GM12878 (cell line): Measurements from ENCODE around the gene TARM1. TPM values are rescaled to one million over a fixed set of nuclear protein-coding genes. Genes with fewer than 3 reads are reported as not detected.
"Not testable (repeated sequence)": the region's sequence is repeated elsewhere in the genome, so short reads cannot be mapped to it uniquely, and the experiment has no call there.

Experiments
- ATAC-seq: fragments of 200-7000 bp; cut with Tn5 transposase; 3 replicates; pipeline ENCODE4 v1.9.1; 2020; ENCODE audit warnings: mild to moderate bottlenecking, moderate library complexity
- BruUV-seq: library from RNA; stranded (reverse); fragments of 400-500 nt; replicated peaks from 2 replicates; lab custom pipeline; 2021; lab: Mats Ljungman, UMichigan
- CTCF ChIA-PET: fragments of 300-600 bp; sonication (Branson Sonifier 250); formaldehyde crosslinking; extraction: SDS; loops from one replicate; lab custom pipeline; 2021; ENCODE audit warnings: inconsistent platforms; lab: Yijun Ruan, JAX
- POLR2A ChIA-PET: fragments of 350-600 bp; formaldehyde crosslinking; extraction: SDS; loops from one replicate; lab custom pipeline; 2021; ENCODE audit warnings: inconsistent platforms; lab: Charles Lee
- RAD21 ChIA-PET: fragments of 300-600 bp; sonication (Branson Sonifier 250); formaldehyde crosslinking; loops from one replicate; lab custom pipeline; 2023; ENCODE audit warnings: antibody characterized with exemption; ENCODE audit not compliant: unreplicated experiment; lab: Charles Lee
- SMC1A ChIA-PET: fragments of 300-600 bp; sonication (Branson Sonifier 250); formaldehyde crosslinking; loops from one replicate; lab custom pipeline; 2023; ENCODE audit not compliant: unreplicated experiment, uncharacterized antibody; lab: Charles Lee
- DNase-seq: peaks from one replicate; pipeline ENCODE4 v3.0.0-alpha.2; 2011; ENCODE audit warnings: low read depth, low spot score
- FAIRE-seq: peaks from 3 replicates; lab custom pipeline; 2011; peaks lifted over from hg19 to GRCh38; lab: Jason Lieb, UNC
- H2AFZ ChIP-seq: 2 replicates; pipeline ENCODE4 v1.6.0; 2011; ENCODE audit warnings: low read depth, low read length, control low read depth; ENCODE audit not compliant: control insufficient read depth
- H3K27ac ChIP-seq: 2 replicates; pipeline ENCODE4 v1.5.1; 2011; ENCODE audit warnings: control low read depth; ENCODE audit not compliant: control insufficient read depth, insufficient read depth
- H3K27me3 ChIP-seq, 2 experiments: replicated peaks in 1 of 2; 2 replicates each; pipeline versions ENCODE4 v1.6.0 to v1.6.1; 2011; ENCODE audit warnings: low read length in 1 of 2; ENCODE audit not compliant: control insufficient read depth in 2 of 2, insufficient read depth in 2 of 2
- H3K36me3 ChIP-seq, 2 experiments: 2 replicates each; pipeline ENCODE4 v1.5.1; 2011; ENCODE audit warnings: low read length in 1 of 2; ENCODE audit not compliant: control insufficient read depth in 2 of 2, insufficient read depth in 2 of 2
- H3K4me1 ChIP-seq: 2 replicates; pipeline ENCODE4 v1.6.1; 2011; ENCODE audit warnings: mild to moderate bottlenecking, low read length, moderate library complexity, mixed read lengths; ENCODE audit not compliant: control insufficient read depth, insufficient read depth
- H3K4me2 ChIP-seq: 2 replicates; pipeline ENCODE4 v1.6.0; 2011; ENCODE audit warnings: control low read depth; ENCODE audit not compliant: control insufficient read depth, insufficient read depth
- H3K4me3 ChIP-seq: fragments of 200-600 bp; sonication (generic); 2 replicates; pipeline ENCODE4 v1.5.1; 2016
- H3K79me2 ChIP-seq: 2 replicates; pipeline ENCODE4 v1.6.0; 2011; ENCODE audit warnings: low read length; ENCODE audit not compliant: control insufficient read depth, insufficient read depth
- H3K9ac ChIP-seq: 2 replicates; pipeline ENCODE4 v1.8.0; 2011; ENCODE audit warnings: low read length, control low read depth, mixed read lengths; ENCODE audit not compliant: control insufficient read depth, insufficient read depth
- H3K9me3 ChIP-seq: replicated peaks from 3 replicates; pipeline ENCODE4 v1.5.1; 2011; ENCODE audit warnings: mild to moderate bottlenecking, low read length; ENCODE audit not compliant: control insufficient read depth, insufficient read depth
- H4K20me1 ChIP-seq: 2 replicates; pipeline ENCODE4 v1.6.0; 2011; ENCODE audit not compliant: control insufficient read depth, insufficient read depth
- EGR1 ChIP-seq, 2 experiments: IDR thresholded peaks; 1 replicate in 1 of 2; 2 replicates in 1 of 2; pipeline ENCODE4 v1.6.1; 2011 to 2012; ENCODE audit warnings: low read depth in 2 of 2, low read length in 2 of 2, borderline replicate concordance in 1 of 2, mild to moderate bottlenecking in 1 of 2, moderate library complexity in 1 of 2
- GABPA ChIP-seq: IDR thresholded peaks from 2 replicates; pipeline ENCODE4 v1.6.1; 2014; ENCODE audit warnings: antibody characterized with exemption, low read depth, mild to moderate bottlenecking, inconsistent platforms
- IKZF2 ChIP-seq, 2 experiments: fragments of 450-650 bp; IDR thresholded peaks; 2 replicates each; pipeline ENCODE4 v1.6.1; 2017; ENCODE audit warnings: mild to moderate bottlenecking in 2 of 2, moderate library complexity in 2 of 2
- JUND ChIP-seq: IDR thresholded peaks from 2 replicates; pipeline ENCODE4 v1.6.1; 2012; ENCODE audit warnings: low read depth, mild to moderate bottlenecking, low read length, improper control_type of control experiment, moderate library complexity
- WGBS: methylation state at CpG from one replicate; pipeline ENCODE4 v1.1.6; 2016; ENCODE audit warnings: low lambda C conversion rate; ENCODE audit not compliant: insufficient replicate concordance, insufficient coverage; ENCODE audit errors: missing lambda C conversion rate; 5-methylcytosine and 5-hydroxymethylcytosine counted together
- in situ Hi-C: fragments of 300-500 bp; cut with MboI; formaldehyde crosslinking; loops from 9 replicates; pipeline ENCODE4 v1.14.3; 2018; ENCODE audit warnings: mixed read lengths
- intact Hi-C: fragments of 100-400 bp; cut with micrococcal nuclease; formaldehyde crosslinking; loops from one replicate; pipeline ENCODE4 v1.14.2; 2022; ENCODE audit not compliant: unreplicated experiment
- polyA plus RNA-seq, 11 experiments: library from polyadenylated mRNA; depleted of rRNA in 4 of 11; unstranded in 6 of 11; stranded (reverse) in 5 of 11; fragments of >200 nt; fragmentation: Nextera tagmentation in 4 of 11; fragmentation: Illumina TruSeq in 1 of 11; extraction: Ambion mirVana in 4 of 11; extraction: Trizol in 1 of 11; gene quantifications; 1 replicate in 1 of 11; 2 replicates in 10 of 11; pipeline versions ENCODE4 v1.2.1 to v1.2.3, GENCODE V29; 2011 to 2016; ENCODE audit warnings: inconsistent platforms in 2 of 11, missing spikeins in 2 of 11, low read depth in 1 of 11
- total RNA-seq, 4 experiments: library from RNA; depleted of rRNA in 3 of 4; stranded (reverse); fragments of >200 nt in 3 of 4; fragmentation: Illumina TruSeq in 1 of 4; extraction: Trizol in 1 of 4; gene quantifications; 2 replicates each; pipeline versions ENCODE4 v1.2.1 to v1.2.3, GENCODE V29; 2013 to 2021
- TF ChIP-seq, protein P1 (sequence below): fragments of 450-650 bp; IDR thresholded peaks from 2 replicates; pipeline ENCODE4 v1.6.1; 2017; ENCODE audit warnings: mild to moderate bottlenecking, moderate library complexity

Gene TARM1
- total and polyA plus RNA-seq, 10 of the 15 experiments (the other 5 are each of a cell fraction or from before 2014, with no cell fraction given): not detected

DNA sequence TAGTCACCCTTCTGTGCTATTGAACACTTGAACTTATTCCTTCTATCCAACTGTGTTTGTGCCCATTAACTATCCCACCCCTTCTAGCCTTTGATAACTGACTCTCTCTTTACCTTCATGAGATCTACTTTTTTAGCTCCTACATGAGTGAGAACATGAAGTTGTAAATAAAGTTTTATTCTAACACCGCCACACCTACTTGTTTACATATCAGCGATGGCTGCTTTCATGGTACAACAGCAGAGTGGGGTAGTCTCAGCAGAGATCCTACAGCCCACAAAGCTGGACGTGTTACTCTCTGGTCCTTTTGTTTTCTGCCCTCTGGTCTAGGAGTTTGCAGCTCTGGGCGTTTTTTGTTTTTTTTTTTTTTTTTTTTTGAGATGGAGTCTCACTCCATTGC lies 41.2 kb downstream of the TARM1 start:
- no peak for FAIRE-seq
- TF ChIP-seq EGR1 (IDR thresholded peaks at IDR 0.05; ENCODE audit: borderline replicate concordance in 1 of 2, low read depth in 2 of 2, low read length in 2 of 2) (no peak), IKZF2 (IDR thresholded peaks at IDR 0.05) (no peak), JUND (no peak), GABPA (no peak)
- TF ChIP-seq, protein P1, sequence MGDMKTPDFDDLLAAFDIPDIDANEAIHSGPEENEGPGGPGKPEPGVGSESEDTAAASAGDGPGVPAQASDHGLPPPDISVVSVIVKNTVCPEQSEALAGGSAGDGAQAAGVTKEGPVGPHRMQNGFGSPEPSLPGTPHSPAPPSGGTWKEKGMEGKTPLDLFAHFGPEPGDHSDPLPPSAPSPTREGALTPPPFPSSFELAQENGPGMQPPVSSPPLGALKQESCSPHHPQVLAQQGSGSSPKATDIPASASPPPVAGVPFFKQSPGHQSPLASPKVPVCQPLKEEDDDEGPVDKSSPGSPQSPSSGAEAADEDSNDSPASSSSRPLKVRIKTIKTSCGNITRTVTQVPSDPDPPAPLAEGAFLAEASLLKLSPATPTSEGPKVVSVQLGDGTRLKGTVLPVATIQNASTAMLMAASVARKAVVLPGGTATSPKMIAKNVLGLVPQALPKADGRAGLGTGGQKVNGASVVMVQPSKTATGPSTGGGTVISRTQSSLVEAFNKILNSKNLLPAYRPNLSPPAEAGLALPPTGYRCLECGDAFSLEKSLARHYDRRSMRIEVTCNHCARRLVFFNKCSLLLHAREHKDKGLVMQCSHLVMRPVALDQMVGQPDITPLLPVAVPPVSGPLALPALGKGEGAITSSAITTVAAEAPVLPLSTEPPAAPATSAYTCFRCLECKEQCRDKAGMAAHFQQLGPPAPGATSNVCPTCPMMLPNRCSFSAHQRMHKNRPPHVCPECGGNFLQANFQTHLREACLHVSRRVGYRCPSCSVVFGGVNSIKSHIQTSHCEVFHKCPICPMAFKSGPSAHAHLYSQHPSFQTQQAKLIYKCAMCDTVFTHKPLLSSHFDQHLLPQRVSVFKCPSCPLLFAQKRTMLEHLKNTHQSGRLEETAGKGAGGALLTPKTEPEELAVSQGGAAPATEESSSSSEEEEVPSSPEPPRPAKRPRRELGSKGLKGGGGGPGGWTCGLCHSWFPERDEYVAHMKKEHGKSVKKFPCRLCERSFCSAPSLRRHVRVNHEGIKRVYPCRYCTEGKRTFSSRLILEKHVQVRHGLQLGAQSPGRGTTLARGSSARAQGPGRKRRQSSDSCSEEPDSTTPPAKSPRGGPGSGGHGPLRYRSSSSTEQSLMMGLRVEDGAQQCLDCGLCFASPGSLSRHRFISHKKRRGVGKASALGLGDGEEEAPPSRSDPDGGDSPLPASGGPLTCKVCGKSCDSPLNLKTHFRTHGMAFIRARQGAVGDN: no peak
- no peaks in the 10 kb centered on the region for H3K4me1 ChIP-seq
- H3K36me3 ChIP-seq: no peaks in the 10 kb centered on the region
- in situ Hi-C loops (no loop called here), intact Hi-C loops (no loop called here)
- no peak for ATAC-seq
- POLR2A ChIA-PET: no interaction called here
- RAD21 ChIA-PET: no interaction called here
- SMC1A ChIA-PET: no interaction called here
- no peak overlapping the region for H3K27ac ChIP-seq
- no peak for DNase-seq
- H3K9me3 ChIP-seq: no peaks in the 10 kb centered on the region; the same call in 2 of the 3 replicates
- H3K79me2 ChIP-seq: no peaks in the 10 kb centered on the region
- no peak overlapping the region for H3K9ac ChIP-seq
- H3K27me3 ChIP-seq: no peaks in the 10 kb centered on the region
- H3K4me3 ChIP-seq: no peak overlapping the region
- no peak overlapping the region for H3K4me2 ChIP-seq
- 27% methylated on average over 4 of the region's 4 CpGs for WGBS
- H4K20me1 ChIP-seq: no peaks in the 10 kb centered on the region
- no TSS peak for BruUV-seq
- H2AFZ ChIP-seq: no peak overlapping the region
- CTCF ChIA-PET: no interaction called here

DNA sequence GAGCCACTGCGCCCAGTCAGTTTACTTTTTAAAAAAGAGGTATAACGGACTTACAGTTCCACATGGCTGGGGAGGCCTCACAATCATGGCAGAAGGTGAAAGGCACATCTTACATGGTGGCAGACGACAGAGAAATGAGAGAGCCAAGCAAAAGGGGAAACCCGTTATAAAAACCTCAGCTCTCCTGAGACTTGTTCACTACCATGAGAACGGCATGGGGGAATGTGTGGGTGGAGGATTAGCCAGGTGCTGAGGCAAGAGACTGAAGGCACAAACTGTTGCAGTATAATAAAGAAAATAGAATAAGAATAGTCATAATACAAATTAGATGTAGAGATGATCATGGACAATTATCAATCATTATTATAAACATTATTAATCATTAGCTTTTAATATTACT lies 44.6 kb downstream of the TARM1 start:
- H3K9me3 ChIP-seq, H3K4me2 ChIP-seq, FAIRE-seq, H3K36me3 ChIP-seq, H4K20me1 ChIP-seq, H3K9ac ChIP-seq, CTCF ChIA-PET, in situ Hi-C loops, ATAC-seq, DNase-seq, H3K27me3 ChIP-seq, RAD21 ChIA-PET, H3K27ac ChIP-seq, H3K4me1 ChIP-seq, H3K79me2 ChIP-seq, H2AFZ ChIP-seq, intact Hi-C loops, BruUV-seq, H3K4me3 ChIP-seq, SMC1A ChIA-PET, POLR2A ChIA-PET: not testable (repeated sequence)
- 13% methylated on average over 5 of the region's 5 CpGs for WGBS
